Neural crest cell (in vitro differentiated cells): Measurements from ENCODE around the gene GJD3. TPM values are rescaled to one million over a fixed set of nuclear protein-coding genes. Genes with fewer than 3 reads are reported as not detected.

Source experiments
- DNase-seq: peaks from one replicate; pipeline ENCODE4 v3.0.0; 2021; ENCODE audit warnings: low read depth, mixed read lengths, low spot score
- H3K27ac Mint-ChIP-seq: one replicate; pipeline ENCODE4 v1.8.0; 2021; ENCODE audit warnings: mild to moderate bottlenecking, mixed read lengths; ENCODE audit not compliant: unreplicated experiment
- H3K27me3 Mint-ChIP-seq: 2 replicates; pipeline ENCODE4 v1.8.0; 2021; ENCODE audit warnings: low read depth, mild to moderate bottlenecking, mixed read lengths
- H3K36me3 Mint-ChIP-seq: 2 replicates; pipeline ENCODE4 v1.8.0; 2021; ENCODE audit warnings: low read depth, mild to moderate bottlenecking, mixed read lengths
- H3K4me1 Mint-ChIP-seq: 2 replicates; pipeline ENCODE4 v1.8.0; 2021; ENCODE audit warnings: mixed read lengths
- H3K4me3 Mint-ChIP-seq: one replicate; pipeline ENCODE4 v1.8.0; 2021; ENCODE audit warnings: mild to moderate bottlenecking, mixed read lengths
- H3K9me3 Mint-ChIP-seq: 2 replicates; pipeline ENCODE4 v1.8.0; 2021; ENCODE audit warnings: mixed read lengths
- total RNA-seq: library from RNA; stranded (reverse); gene quantifications from 2 replicates; pipeline ENCODE4 v1.2.1, GENCODE V29; 2021
- TF ChIP-seq, protein P1 (sequence below): fragments of 200-600 bp; sonication (generic); conservative IDR thresholded peaks from 2 replicates; pipeline ENCODE4 v1.5.0; 2021; ENCODE audit warnings: antibody characterized with exemption, mild to moderate bottlenecking

GJD3 gene
- total RNA-seq, 1 donor from 2014 or later = not detected

DNA sequence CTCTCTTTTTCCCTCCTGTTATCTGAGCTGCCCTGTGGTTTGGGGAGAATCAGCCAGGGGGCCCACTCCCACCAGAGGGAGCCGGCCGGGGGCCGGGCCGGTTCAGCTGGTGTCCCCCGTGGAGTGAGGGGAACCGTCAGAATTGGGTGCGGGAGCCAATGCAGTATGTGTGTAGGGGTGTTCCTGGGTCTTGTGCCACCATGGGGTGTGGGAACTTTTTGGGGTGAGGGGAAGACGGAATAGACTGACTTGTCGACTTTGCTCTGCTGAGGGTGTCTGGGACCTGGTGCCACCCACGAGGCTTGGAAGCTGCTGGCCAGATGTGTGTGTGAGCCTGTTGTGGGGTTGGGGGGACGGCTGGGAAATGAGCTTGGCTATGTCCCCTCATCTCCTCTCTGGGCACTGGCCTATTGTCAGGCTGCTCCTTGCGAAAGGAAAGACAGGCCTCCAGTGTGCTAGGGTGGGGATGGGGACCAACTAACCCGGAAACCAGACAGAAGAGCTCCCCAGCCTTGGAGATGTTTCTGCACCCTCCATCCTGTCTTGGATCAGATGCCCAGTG lies 45.6 kb downstream of the GJD3 start:
- Mint-ChIP-seq H3K4me3 (peak overlapping the region; percentile 79), H3K27me3 (peaks cover 16% of the 10 kb centered on the region), H3K4me1 (peaks cover 64% of the 10 kb centered on the region), H3K36me3 (no peaks in the 10 kb centered on the region), H3K9me3 (no peaks in the 10 kb centered on the region), H3K27ac (peak overlapping the region; percentile 89)
- TF ChIP-seq, protein P1, sequence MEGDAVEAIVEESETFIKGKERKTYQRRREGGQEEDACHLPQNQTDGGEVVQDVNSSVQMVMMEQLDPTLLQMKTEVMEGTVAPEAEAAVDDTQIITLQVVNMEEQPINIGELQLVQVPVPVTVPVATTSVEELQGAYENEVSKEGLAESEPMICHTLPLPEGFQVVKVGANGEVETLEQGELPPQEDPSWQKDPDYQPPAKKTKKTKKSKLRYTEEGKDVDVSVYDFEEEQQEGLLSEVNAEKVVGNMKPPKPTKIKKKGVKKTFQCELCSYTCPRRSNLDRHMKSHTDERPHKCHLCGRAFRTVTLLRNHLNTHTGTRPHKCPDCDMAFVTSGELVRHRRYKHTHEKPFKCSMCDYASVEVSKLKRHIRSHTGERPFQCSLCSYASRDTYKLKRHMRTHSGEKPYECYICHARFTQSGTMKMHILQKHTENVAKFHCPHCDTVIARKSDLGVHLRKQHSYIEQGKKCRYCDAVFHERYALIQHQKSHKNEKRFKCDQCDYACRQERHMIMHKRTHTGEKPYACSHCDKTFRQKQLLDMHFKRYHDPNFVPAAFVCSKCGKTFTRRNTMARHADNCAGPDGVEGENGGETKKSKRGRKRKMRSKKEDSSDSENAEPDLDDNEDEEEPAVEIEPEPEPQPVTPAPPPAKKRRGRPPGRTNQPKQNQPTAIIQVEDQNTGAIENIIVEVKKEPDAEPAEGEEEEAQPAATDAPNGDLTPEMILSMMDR = no peak
- no peak for DNase-seq

DNA sequence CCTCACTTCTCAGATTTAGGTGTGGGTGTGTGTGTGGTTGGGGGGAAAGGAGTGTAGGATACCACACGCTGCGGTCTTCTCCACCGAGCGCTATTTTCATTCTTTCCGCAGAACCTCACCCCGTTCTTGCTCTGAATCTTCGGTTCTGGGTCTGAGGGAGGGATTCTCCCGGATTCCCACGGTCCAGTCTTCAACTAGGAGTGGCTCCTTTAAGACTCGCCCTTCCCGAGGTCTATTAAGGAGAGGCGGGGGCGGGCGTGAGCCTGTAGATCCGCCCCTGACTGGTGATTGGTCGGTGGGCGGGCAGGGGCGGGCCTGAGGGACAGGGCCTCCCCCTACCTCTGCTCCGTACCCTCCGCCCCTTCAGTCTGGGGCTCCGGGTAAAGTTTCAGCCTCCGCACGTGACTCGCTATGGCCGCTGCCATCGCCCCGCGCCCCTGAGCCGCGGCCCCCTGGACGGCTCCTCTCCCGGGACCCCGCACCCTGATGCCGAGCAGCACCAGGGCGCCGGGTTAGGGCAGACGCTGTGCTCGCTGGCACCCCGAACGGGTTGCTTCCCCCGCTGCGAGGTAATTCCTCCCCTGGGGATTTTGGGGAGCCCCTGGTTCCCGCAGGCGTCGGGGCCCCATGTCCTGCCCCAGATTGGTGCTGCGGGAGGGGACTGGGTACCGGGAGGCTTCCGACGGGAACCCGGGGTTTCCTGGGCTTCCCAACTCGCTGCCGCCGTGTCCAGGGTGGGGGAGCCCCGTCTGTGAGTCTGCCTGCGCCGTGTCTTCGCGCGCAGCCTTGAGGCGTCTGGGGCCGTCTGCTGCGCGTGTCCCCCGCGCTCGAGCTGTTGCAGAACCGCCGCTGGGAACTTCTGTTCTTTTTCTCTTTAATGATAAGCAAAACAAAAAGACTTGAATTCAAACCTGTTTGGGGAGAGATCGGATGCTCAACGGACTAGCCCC lies 46.4 kb downstream of the GJD3 start:
- Mint-ChIP-seq H3K27me3 (peaks cover 16% of the 10 kb centered on the region), H3K36me3 (no peaks in the 10 kb centered on the region), H3K9me3 (no peaks in the 10 kb centered on the region), H3K4me1 (peaks cover 68% of the 10 kb centered on the region), H3K4me3 (peak overlapping the region; percentile 79), H3K27ac (peak overlapping the region; percentile 89)
- peak; percentile 83 for DNase-seq
- TF ChIP-seq, protein P1 = no peak

DNA sequence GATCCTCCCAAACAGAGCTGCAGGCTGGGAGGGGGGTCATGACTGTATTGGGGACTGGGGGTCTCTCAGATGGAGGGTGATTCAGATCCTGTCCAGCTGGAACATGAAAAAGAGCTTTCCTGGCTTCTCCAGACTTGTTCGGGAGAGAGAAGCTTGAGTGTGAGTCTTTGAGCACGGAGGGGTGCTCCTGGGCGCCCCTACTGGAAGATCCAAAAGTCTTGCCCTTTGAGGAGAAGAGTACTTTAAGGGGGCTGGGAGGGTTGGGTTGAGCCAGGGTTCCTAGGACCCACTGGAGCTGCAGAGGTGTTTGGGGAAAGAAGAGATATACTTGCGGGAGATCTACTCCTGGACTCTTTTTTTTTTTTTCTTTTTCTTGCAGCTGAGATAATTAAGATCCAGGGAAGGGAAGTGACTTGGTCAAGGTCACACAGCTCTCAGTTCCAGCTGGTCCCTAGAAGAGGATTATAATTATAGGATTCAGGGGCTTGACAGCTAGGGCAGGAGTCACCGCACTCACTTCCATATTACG lies 47.1 kb downstream of the GJD3 start:
- TF ChIP-seq, protein P1 = peak; percentile 54
- DNase-seq = peak; percentile 61
- no peaks in the 10 kb centered on the region for H3K9me3 Mint-ChIP-seq
- H3K4me3 Mint-ChIP-seq = peak overlapping the region; percentile 79
- peaks cover 16% of the 10 kb centered on the region for H3K27me3 Mint-ChIP-seq
- no peaks in the 10 kb centered on the region for H3K36me3 Mint-ChIP-seq
- H3K27ac Mint-ChIP-seq = peak overlapping the region; percentile 17
- H3K4me1 Mint-ChIP-seq = peaks cover 60% of the 10 kb centered on the region

DNA sequence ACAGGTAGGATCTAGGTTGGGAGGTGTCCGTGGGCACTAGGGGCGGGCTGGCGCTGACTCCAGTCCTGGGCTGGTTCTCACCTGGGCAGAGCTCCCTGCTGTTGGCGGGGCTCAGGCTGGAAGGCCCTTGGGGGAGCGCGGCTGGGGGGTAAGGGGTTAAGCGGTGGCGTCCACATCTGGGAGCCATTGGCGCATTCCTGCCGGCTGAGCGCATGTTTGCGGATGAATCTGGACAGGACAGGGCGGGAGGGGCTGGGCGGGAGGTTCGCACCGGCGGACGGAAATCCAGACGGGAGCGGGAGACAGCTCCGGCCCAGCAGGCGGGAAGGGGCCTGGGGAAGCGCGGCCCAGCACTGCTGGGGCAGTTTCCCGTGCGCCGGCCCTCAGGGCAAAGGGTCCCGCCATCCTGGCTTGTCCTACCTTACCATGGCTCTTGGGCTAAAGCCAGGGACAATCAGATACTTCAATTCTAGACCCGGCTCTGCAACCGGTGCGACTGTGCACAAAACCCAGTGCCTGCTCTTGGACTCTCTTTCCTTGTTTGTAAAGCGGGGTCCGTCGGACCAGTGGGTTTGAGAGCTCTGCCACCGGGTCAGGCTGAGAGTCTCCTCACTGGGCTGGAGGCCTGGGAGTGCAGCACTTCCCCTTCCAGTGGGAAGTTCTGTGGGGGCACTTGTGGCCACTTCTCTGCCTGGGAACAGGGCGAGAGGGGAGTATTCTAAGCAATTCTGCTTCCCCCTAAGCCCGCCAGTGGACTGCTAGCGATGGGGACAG lies 47.8 kb downstream of the GJD3 start:
- TF ChIP-seq, protein P1 = no peak
- Mint-ChIP-seq H3K9me3 (no peaks in the 10 kb centered on the region), H3K4me3 (peak overlapping the region; percentile 79), H3K27me3 (peaks cover 16% of the 10 kb centered on the region), H3K4me1 (peaks cover 64% of the 10 kb centered on the region), H3K27ac (no peak overlapping the region), H3K36me3 (no peaks in the 10 kb centered on the region)
- peak; percentile 28 for DNase-seq
